Measurements from ENCODE around the gene SYP. TPM values are rescaled to one million over a fixed set of nuclear protein-coding genes. Genes with fewer than 3 reads are reported as not detected.

Gene SYP
- total RNA-seq, 2 experiments from 2014 or later, result 0.79 to 2.9 TPM

GRCh38 chrX:49167740-49168108, 32.3 kb downstream of the SYP start:
- Histone ChIP-seq H3K79me2 (ENCODE audit: insufficient read depth, low read depth, low read length) (no peaks in the 10 kb centered on the region), H3K9me2 (ENCODE audit: insufficient read depth, low read length) (no peaks in the 10 kb centered on the region), H4K20me1 (ENCODE audit: insufficient read depth, low read length) (0 out of 2 replicates have a peak, but pooled peaks cover under 1% of the 10 kb centered on the region), H3K9me3 (ENCODE audit: low read length) (no peaks in the 10 kb centered on the region), H3K27ac (ENCODE audit: low read depth, low read length, poor library complexity, severe bottlenecking) (peak overlapping the region; percentile 83), H3K4me2 (ENCODE audit: low read length) (peak overlapping the region; percentile 87), H3K4me1 (ENCODE audit: insufficient read depth, low read length, poor library complexity, severe bottlenecking) (peaks cover 50% of the 10 kb centered on the region), H3K4me3 (ENCODE audit: low read depth, low read length, poor library complexity, severe bottlenecking) (peak overlapping the region; percentile 62), H2AFZ (ENCODE audit: low read length) (peak overlapping the region; percentile 31; the same call in 1 of the 2 replicates), H3K36me3 (ENCODE audit: insufficient read depth, low read length) (no peaks in the 10 kb centered on the region)
- ChIA-PET CTCF (ENCODE audit: unreplicated experiment) (interaction anchor here (1.8 to 2.6 kb wide), 2 partner anchors 12 to 23 kb away, joined by 8 to 9 read pairs; no protein-coding TSS in a partner anchor), POLR2A (interaction anchor here (0.7 to 2.1 kb wide), 6 partner anchors 9 to 101 kb away, joined by 3 to 13 read pairs (median 4); no protein-coding TSS in a partner anchor)
- TF ChIP-seq EZH2phosphoT487 (IDR thresholded peaks at IDR 0.05; ENCODE audit: borderline replicate concordance, low read depth, low read length) (no peak), CTCF (conservative IDR thresholded peaks at IDR 0.05; ENCODE audit: low read length) (no peak)
- intact Hi-C loops (cut with micrococcal nuclease; ENCODE audit: unreplicated experiment), result loop anchor here (2.0 kb wide), 1 partner anchor 23 kb away; no protein-coding TSS in a partner anchor
- no peak for DNase-seq (ENCODE audit: low spot score)
- BruUV-seq (replicated peaks), result no TSS peak

GRCh38 chrX:49166914-49167739, 32.9 kb downstream of the SYP start:
- TF ChIP-seq CTCF (conservative IDR thresholded peaks at IDR 0.05; ENCODE audit: low read length) (no peak), EZH2phosphoT487 (IDR thresholded peaks at IDR 0.05; ENCODE audit: borderline replicate concordance, low read depth, low read length) (no peak)
- Histone ChIP-seq H3K4me2 (ENCODE audit: low read length) (peak overlapping the region; percentile 87), H3K79me2 (ENCODE audit: insufficient read depth, low read depth, low read length) (no peaks in the 10 kb centered on the region), H3K9me3 (ENCODE audit: low read length) (no peaks in the 10 kb centered on the region), H3K4me3 (ENCODE audit: low read depth, low read length, poor library complexity, severe bottlenecking) (peak overlapping the region; percentile 62), H3K27ac (ENCODE audit: low read depth, low read length, poor library complexity, severe bottlenecking) (peak overlapping the region; percentile 83), H2AFZ (ENCODE audit: low read length) (peak overlapping the region; percentile 31; the same call in 1 of the 2 replicates), H3K9me2 (ENCODE audit: insufficient read depth, low read length) (no peaks in the 10 kb centered on the region), H4K20me1 (ENCODE audit: insufficient read depth, low read length) (no peaks in the 10 kb centered on the region), H3K36me3 (ENCODE audit: insufficient read depth, low read length) (no peaks in the 10 kb centered on the region), H3K4me1 (ENCODE audit: insufficient read depth, low read length, poor library complexity, severe bottlenecking) (peaks cover 49% of the 10 kb centered on the region)
- POLR2A ChIA-PET, result interaction anchor here (1.1 to 2.1 kb wide), 6 partner anchors 11 to 102 kb away, joined by 3 to 13 read pairs (median 4); no protein-coding TSS in a partner anchor
- BruUV-seq (replicated peaks), result no TSS peak
- CTCF ChIA-PET (ENCODE audit: unreplicated experiment), result interaction anchor here (0.7 to 2.6 kb wide), 3 partner anchors 11 to 24 kb away, joined by 3 to 9 read pairs (median 8); partner anchors contain the start of gene PRICKLE3
- intact Hi-C loops (cut with micrococcal nuclease; ENCODE audit: unreplicated experiment), result loop anchor here (2.0 kb wide), 1 partner anchor 24 kb away; no protein-coding TSS in a partner anchor
- peak; percentile 69 for DNase-seq (ENCODE audit: low spot score)

All from OCI-LY7 (cell line).